ENCODE results near the gene CACNG5.

The CACNG5 gene

GRCh38 chr17:66855204-66855603 lies 20.3 kb downstream of the CACNG5 start:
- peak; percentile 38 for TF ChIP-seq CTCF (IDR thresholded peaks at IDR 0.05; ENCODE audit: insufficient read depth, low read depth, low read length, missing control alignments)
- DNase-seq (ENCODE audit: low read depth) = peak; percentile 11

GRCh38 chr17:66858226-66859083 lies 23.5 kb downstream of the CACNG5 start:
- no peak overlapping the region for H3K4me3 ChIP-seq (ENCODE audit: low read depth, low read length)
- no peak for TF ChIP-seq CTCF (IDR thresholded peaks at IDR 0.05; ENCODE audit: insufficient read depth, low read depth, low read length, missing control alignments)
- no peak for DNase-seq (ENCODE audit: low read depth)

More at GRCh38 chr17:66855204-66855603, 20.3 kb downstream of the CACNG5 start:
- H3K4me3 ChIP-seq (ENCODE audit: low read depth, low read length) = no peak overlapping the region

- no peak overlapping the region for H3K4me3 ChIP-seq (ENCODE audit: low read depth, low read length)
- TF ChIP-seq CTCF (IDR thresholded peaks at IDR 0.05; ENCODE audit: insufficient read depth, low read depth, low read length, missing control alignments) = no peak
- no peak for DNase-seq (ENCODE audit: low read depth)
Observed at GRCh38 chr17:66859353-66859752, 24.4 kb downstream of the CACNG5 start.

- H3K4me3 ChIP-seq (ENCODE audit: low read depth, low read length) = no peak overlapping the region
- no peak for DNase-seq (ENCODE audit: low read depth)
- no peak for TF ChIP-seq CTCF (IDR thresholded peaks at IDR 0.05; ENCODE audit: insufficient read depth, low read depth, low read length, missing control alignments)
Observed at GRCh38 chr17:66860204-66860603, 25.3 kb downstream of the CACNG5 start.

- no peak for DNase-seq (ENCODE audit: low read depth)
- H3K4me3 ChIP-seq (ENCODE audit: low read depth, low read length) = no peak overlapping the region
- no peak for TF ChIP-seq CTCF (IDR thresholded peaks at IDR 0.05; ENCODE audit: insufficient read depth, low read depth, low read length, missing control alignments)
Observed at GRCh38 chr17:66863820-66864219, 28.9 kb downstream of the CACNG5 start.

GRCh38 chr17:66865151-66865550 lies 30.2 kb downstream of the CACNG5 start:
- DNase-seq (ENCODE audit: low read depth) = no peak
- H3K4me3 ChIP-seq (ENCODE audit: low read depth, low read length) = no peak overlapping the region
- TF ChIP-seq CTCF (IDR thresholded peaks at IDR 0.05; ENCODE audit: insufficient read depth, low read depth, low read length, missing control alignments) = no peak

- no peak for TF ChIP-seq CTCF (IDR thresholded peaks at IDR 0.05; ENCODE audit: insufficient read depth, low read depth, low read length, missing control alignments)
- no peak overlapping the region for H3K4me3 ChIP-seq (ENCODE audit: low read depth, low read length)
Observed at GRCh38 chr17:66873962-66874361, 39.0 kb downstream of the CACNG5 start.

More at GRCh38 chr17:66873962-66874361, 39.0 kb downstream of the CACNG5 start:
- no peak for DNase-seq (ENCODE audit: low read depth)
